ENCODE data around the gene DNM2. TPM values are rescaled to one million over a fixed set of nuclear protein-coding genes. Genes with fewer than 3 reads are reported as not detected.

Gene DNM2
- total and polyA plus RNA-seq, 8 donors, result 77.8 to 541 (median 277) TPM

- H3K9me3 ChIP-seq, result no peaks in the 10 kb centered on the region
- H3K27ac ChIP-seq, result peak overlapping the region; percentile 21 to 86 (median 81)
- peak; percentile 65 to 72 for DNase-seq
- TF ChIP-seq POLR2AphosphoS5 (IDR thresholded peaks at IDR 0.05), result no peak
- TF ChIP-seq CTCF (IDR thresholded peaks at IDR 0.05), result no peak
- no peak for TF ChIP-seq POLR2A (IDR thresholded peaks at IDR 0.05)
- no peak for TF ChIP-seq EP300 (IDR thresholded peaks at IDR 0.05)
- no peaks in the 10 kb centered on the region for H3K27me3 ChIP-seq
- intact Hi-C loops (cut with DNase I; ENCODE audit: low total_unique reads), result no loop called here
- WGBS, 5 donors, result 51 to 70% (median 57%) methylated on average over 8 to 9 of the region's 9 CpGs
- peaks cover 15 to 57% (median 37%) of the 10 kb centered on the region in 4 donors for H3K36me3 ChIP-seq
- no peak overlapping the region for H3K4me3 ChIP-seq
- peaks cover 87 to 100% (median 94%) of the 10 kb centered on the region in 4 donors for H3K4me1 ChIP-seq
These were observed 46.5 kb downstream of the DNM2 start for GRCh38 chr19:10764340-10764894.

- Histone ChIP-seq H3K27ac (peak overlapping the region; percentile 44 to 86 (median 81)), H3K36me3 (peaks cover 15 to 53% (median 25%) of the 10 kb centered on the region in 4 donors), H3K4me1 (peaks cover 87 to 99% (median 94%) of the 10 kb centered on the region in 4 donors), H3K27me3 (no peaks in the 10 kb centered on the region), H3K9me3 (no peaks in the 10 kb centered on the region), H3K4me3 (peak overlapping the region in 1 of 4 donors; percentile 8)
- peak in 1 of 2 donors; percentile 73 for DNase-seq
- WGBS, 5 donors, result 35 to 72% (median 43%) methylated on average over 9 of the region's 9 CpGs
- TF ChIP-seq EP300 (IDR thresholded peaks at IDR 0.05), result no peak
- peak in 1 of 3 donors; percentile 10 for TF ChIP-seq POLR2AphosphoS5 (IDR thresholded peaks at IDR 0.05)
- no peak for TF ChIP-seq POLR2A (IDR thresholded peaks at IDR 0.05)
- TF ChIP-seq CTCF (IDR thresholded peaks at IDR 0.05), result no peak
- intact Hi-C loops (cut with DNase I; ENCODE audit: low total_unique reads), result no loop called here
These were observed 48.3 kb downstream of the DNM2 start for GRCh38 chr19:10766049-10766623.

GRCh38 chr19:10766671-10767201 is 48.9 kb downstream of the DNM2 start:
- Histone ChIP-seq H3K27ac (peak overlapping the region; percentile 44 to 86 (median 81)), H3K9me3 (no peaks in the 10 kb centered on the region), H3K4me1 (peaks cover 83 to 94% (median 88%) of the 10 kb centered on the region in 4 donors), H3K27me3 (no peaks in the 10 kb centered on the region), H3K4me3 (peak overlapping the region in 1 of 4 donors; percentile 8), H3K36me3 (peaks cover 9 to 53% (median 25%) of the 10 kb centered on the region in 4 donors)
- intact Hi-C loops (cut with DNase I; ENCODE audit: low total_unique reads), result no loop called here
- TF ChIP-seq POLR2A (IDR thresholded peaks at IDR 0.05), result no peak
- no peak for TF ChIP-seq CTCF (IDR thresholded peaks at IDR 0.05)
- no peak for TF ChIP-seq EP300 (IDR thresholded peaks at IDR 0.05)
- TF ChIP-seq POLR2AphosphoS5 (IDR thresholded peaks at IDR 0.05), result no peak
- 18 to 42% (median 27%) methylated on average over 8 to 10 of the region's 10 CpGs for WGBS, 5 donors
- peak; percentile 68 to 72 for DNase-seq

- Histone ChIP-seq H3K27ac (peak overlapping the region; percentile 5 to 86 (median 81)), H3K27me3 (no peaks in the 10 kb centered on the region), H3K36me3 (peaks cover 3 to 51% (median 24%) of the 10 kb centered on the region in 4 donors), H3K4me1 (peaks cover 73 to 84% (median 78%) of the 10 kb centered on the region in 4 donors), H3K4me3 (no peak overlapping the region), H3K9me3 (no peaks in the 10 kb centered on the region)
- TF ChIP-seq POLR2AphosphoS5 (IDR thresholded peaks at IDR 0.05) (no peak), POLR2A (IDR thresholded peaks at IDR 0.05) (no peak), EP300 (IDR thresholded peaks at IDR 0.05) (no peak), CTCF (IDR thresholded peaks at IDR 0.05) (no peak)
- DNase-seq, result no peak
- 68 to 82% (median 71%) methylated on average over 9 to 10 of the region's 10 CpGs for WGBS, 5 donors
- intact Hi-C loops (cut with DNase I; ENCODE audit: low total_unique reads), result no loop called here
These were observed 49.8 kb downstream of the DNM2 start for GRCh38 chr19:10767726-10768125.
